ENCODE results near the gene IFT122.

Gene IFT122

DNA sequence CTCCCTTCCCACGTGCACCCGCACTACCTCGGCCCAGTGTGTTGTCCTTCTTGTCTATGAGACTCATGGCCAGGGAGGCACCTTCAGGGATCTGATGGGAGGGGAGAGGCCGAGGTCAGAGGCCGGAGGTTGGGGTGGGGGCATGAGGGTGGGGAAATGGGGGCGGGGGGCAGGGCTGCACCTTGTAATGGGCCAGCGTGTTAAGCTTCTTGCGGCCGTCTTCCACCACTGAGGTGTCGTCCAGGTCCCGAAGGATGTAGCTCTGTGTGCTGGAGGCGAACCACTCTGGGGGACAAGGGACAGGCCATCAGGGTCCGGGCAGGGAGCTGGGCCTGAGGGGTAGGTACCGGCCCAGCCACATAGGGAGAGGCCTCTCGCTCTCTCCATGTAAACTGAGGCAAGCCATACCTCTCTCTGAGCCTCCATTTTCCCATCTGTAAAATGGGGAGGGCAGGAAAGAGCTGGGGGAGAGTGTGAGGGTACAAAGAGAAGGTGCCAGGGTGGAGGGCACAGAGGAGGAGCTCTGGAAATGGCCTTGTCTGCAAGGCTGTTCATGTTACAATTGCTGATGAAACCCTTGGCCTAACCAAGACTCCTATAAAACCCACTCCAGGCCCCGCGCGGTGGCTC is 121.7 kb downstream of the IFT122 start:
- DNase-seq = no peak

DNA sequence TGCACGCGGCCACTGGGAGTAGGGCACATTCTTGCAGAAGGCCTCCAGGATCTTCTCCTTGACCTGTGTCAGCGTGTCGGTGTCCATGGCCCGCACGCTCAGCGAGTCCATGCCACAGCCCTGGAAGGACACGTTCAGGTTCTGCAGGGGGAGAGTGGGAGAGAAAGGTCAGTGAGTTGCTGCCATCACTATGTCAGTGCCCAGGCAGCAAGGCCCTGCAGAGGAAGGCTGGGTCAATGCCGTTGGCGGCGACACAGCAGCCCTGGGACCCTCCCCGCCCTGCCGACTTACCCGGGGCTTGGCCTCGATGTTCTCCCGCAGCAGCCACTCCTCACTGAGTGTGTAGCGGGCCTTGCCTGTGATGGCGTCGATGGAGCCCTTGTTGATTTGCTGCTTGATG is 122.8 kb downstream of the IFT122 start:
- DNase-seq = no peak

DNA sequence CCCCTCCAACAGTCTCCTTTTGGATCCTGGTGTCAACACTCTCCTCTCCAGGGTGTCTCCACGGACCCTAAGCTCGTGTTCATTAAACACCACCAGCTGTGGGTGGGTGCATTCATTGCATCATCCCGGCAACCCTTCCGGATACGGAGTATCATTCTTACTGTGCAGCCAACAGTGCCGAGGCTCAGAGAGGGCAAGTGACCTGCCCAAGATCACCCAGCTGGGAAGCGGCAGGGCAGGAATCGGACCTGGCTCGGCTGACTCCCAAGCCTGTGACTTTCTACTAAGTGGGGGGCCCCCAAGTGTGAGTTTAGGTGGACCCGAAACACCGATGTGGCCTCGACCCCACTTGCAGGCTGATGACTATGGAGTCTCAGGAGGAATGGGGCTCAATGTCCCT is 123.3 kb downstream of the IFT122 start:
- DNase-seq = no peak

DNA sequence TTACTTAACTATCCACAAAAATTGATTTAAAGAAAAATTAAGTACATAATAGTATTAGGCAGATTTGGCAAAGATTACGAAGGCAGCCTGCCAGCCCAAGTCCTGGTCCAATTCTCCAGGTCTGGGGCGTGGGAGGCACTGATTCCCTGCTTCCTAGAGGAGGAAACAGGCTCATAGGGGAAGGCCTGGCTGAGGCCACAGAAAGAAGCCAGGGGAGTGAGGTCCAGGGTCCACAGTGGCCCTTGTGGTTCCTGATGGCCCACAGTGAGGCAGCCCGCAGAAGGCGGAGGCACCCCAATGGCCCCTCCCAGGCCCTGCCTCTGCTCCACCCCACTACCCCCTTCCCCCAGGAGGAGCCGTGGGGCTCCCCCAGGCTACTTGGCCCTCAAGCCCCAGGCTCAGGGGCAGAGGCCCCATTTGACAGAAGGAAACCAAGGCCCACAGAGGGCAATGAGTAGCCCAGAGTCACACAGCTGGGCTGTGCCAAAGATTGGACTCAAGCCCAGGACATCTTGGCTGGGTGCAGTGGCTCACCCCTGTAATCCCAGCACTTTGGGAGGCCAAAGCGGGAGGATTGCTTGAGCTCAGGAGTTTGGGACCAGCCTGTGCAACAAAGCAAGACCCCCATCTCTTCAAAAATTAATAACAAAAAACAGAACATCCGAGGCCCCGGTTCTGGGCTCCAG is 124.0 kb downstream of the IFT122 start:
- no peak for DNase-seq

DNA sequence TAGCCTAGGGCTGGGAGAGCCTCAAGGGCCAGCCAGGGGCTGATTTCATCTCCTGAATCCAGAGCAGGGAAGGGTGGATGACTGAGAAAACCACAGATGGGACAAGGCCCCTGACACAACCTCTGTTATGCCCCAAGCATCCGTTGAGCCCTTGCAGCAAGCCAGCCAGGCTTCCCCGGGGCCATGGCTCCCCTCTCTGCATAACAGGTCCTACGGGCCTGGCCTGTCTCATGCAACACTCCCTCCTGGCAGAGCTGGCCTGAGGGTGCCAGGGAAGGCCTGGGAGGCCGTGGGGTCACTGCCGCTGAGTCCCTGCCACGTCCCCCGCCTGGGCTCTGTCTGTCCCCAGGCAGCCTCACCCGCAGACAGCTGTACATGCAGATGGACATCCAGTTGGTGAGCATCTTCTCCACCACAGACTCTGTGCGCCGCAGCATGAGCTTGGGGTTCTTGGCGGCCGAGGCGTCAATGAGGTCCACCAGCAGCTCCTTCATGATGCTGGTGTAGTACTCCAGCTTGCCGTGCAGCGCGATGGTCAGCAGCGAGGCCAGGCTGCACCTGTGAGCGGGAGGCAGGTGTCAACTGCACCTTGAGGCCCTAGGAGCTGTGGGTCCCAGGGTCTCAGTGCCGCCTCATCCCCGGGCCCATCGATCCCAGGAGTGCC is 125.1 kb downstream of the IFT122 start:
- no peak for DNase-seq

DNA sequence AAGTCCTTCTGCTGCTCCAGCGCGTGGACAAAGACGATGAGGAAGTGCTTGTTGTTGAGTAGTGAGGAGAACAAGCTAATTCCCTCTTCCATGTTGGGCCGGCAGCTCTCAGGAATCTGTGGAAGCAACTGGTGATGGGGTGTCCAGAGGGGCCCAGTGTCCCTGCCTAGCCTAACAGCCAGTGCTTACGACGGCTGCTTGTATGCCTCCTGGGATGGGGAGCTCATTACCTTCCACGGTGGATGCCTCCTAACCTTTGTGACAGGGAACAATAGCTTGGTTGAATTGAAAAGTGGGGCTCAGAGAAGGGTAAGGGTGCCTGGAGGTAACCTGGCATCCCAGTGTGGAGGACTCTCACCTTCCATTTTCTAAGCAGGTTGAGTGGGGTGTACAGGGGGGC is 125.9 kb downstream of the IFT122 start:
- DNase-seq = no peak

DNA sequence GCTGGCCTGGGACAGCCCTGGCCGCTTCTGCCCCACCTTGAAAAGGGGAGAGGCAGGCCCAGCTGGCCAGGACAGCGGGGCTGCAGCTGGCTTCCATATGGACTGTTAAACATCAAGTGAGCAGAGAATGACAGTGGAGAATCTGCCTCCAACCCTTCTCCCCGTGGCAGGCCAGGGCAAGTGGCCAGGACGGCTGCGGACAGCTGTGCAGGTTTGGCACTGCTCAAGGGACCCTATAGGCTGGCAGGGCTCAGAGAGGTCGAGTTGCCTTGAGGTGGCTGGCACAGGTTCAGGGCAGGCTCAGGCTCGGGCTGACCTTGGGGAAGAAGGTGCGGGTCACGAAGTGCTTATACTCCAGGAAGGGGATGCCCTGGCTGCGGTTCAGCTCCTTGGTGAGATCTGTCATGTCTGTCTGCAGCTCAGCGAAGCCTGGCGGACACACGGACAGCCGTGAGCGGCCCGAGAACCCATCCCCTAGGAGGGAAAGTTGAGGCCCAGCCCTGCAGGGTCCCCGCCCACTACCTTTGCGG is 127.2 kb downstream of the IFT122 start:
- DNase-seq = no peak

DNA sequence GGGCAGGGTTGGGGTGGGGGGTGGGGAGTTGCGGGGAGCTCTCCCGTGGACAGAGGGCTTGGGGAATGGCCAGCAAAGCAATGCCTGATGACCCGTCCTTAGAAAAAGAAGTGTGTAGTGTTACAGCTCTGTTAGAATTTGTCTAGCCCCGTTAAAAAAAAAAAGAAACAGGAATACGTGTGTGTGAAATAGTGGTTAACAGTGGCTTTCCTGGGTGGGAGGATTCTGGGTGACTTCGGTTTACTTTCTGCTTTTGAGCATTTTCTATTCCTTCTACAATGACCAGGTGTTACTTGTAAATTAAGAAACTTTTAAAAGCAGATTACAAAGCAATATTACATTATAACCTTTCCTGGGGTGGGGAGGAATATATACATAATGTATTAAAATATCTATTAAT is 127.9 kb downstream of the IFT122 start:
- no peak for DNase-seq

DNA sequence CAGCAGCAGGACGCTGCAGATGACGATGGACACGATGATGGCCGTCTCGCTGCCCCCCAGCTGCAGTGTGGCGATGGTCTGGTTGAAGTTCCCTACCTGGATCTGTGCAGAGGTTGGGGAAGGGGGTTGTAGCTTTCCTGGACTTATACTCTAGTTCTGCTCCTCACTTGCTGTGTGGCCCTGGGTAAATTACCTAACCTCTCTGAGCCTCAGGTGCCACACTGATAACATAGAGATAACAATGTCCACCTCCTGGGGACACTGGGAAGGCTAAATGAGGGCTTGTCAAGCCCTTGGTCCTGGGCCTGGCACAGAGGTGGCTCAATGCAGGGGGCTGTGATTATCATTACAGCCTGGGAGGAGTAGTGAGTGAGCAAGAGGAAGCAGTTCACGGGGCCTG is 129.8 kb downstream of the IFT122 start:
- DNase-seq = no peak
